K562 (cell line): ENCODE data around the gene CELSR2. TPM values are rescaled to one million over a fixed set of nuclear protein-coding genes. Genes with fewer than 3 reads are reported as not detected.

ENCODE experiments used
- ARNT ChIP-seq, 2 experiments: fragments of 450-650 bp; IDR thresholded peaks; 2 replicates each; pipeline ENCODE4 v1.6.1; 2016; ENCODE audit warnings: mild to moderate bottlenecking in 1 of 2
- BRD4 ChIP-seq: fragments of 200-600 bp; sonication (generic); IDR thresholded peaks from 2 replicates; pipeline ENCODE4 v1.6.1; 2017; ENCODE audit warnings: inconsistent platforms
- DNMT1 ChIP-seq: fragments of 450-650 bp; IDR thresholded peaks from 2 replicates; pipeline ENCODE4 v1.6.1; 2016; ENCODE audit warnings: antibody characterized with exemption, mild to moderate bottlenecking
- ILK ChIP-seq: fragments of 450-650 bp; IDR thresholded peaks from 2 replicates; pipeline ENCODE4 v1.6.1; 2016; ENCODE audit warnings: missing genetic modification characterization, low read depth, mild to moderate bottlenecking, missing compliant biosample characterization, moderate library complexity, borderline replicate concordance
- JUNB ChIP-seq: fragments of 450-650 bp; formaldehyde crosslinking; conservative IDR thresholded peaks from 2 replicates; pipeline ENCODE4 v1.4.0; 2020; ENCODE audit warnings: mild to moderate bottlenecking
- NFRKB ChIP-seq: fragments of 450-650 bp; IDR thresholded peaks from 2 replicates; pipeline ENCODE4 v1.6.1; 2016; ENCODE audit warnings: low read depth
- NR2C2 ChIP-seq, 2 experiments: fragments of 200-800 bp in 1 of 2; sonication (Bioruptor generic) in 1 of 2; sonication (generic) in 1 of 2; formaldehyde crosslinking in 1 of 2; IDR thresholded peaks; 2 replicates each; pipeline versions ENCODE4 v1.6.1 to v1.8.0; 2016 to 2022; ENCODE audit warnings: mild to moderate bottlenecking in 1 of 2, missing compliant biosample characterization in 1 of 2, missing genetic modification characterization in 1 of 2, missing genetic modification reagents in 1 of 2
- ZNF212 ChIP-seq: fragments of 450-650 bp; formaldehyde crosslinking; IDR thresholded peaks from 2 replicates; pipeline ENCODE4 v1.4.0; 2020; ENCODE audit warnings: mild to moderate bottlenecking
- polyA plus RNA-seq, 8 experiments: library from polyadenylated mRNA; depleted of rRNA in 4 of 8; stranded (reverse) in 5 of 8; unstranded in 3 of 8; fragments of >200 nt; fragmentation: Nextera tagmentation in 2 of 8; fragmentation: Illumina TruSeq in 1 of 8; extraction: Ambion mirVana in 2 of 8; extraction: Trizol in 1 of 8; gene quantifications; 2 replicates each; pipeline versions ENCODE4 v1.2.1 to v1.2.3, GENCODE V29; 2011 to 2014; ENCODE audit warnings: inconsistent platforms in 1 of 8, missing spikeins in 1 of 8
- total RNA-seq, 7 experiments: library from RNA; depleted of rRNA in 6 of 7; stranded (reverse); fragments of >200 nt in 6 of 7; fragmentation: Illumina TruSeq in 2 of 7; extraction: Trizol in 2 of 7; gene quantifications; 2 replicates each; pipeline versions ENCODE4 v1.2.1 to v1.2.3, GENCODE V29; 2011 to 2021; ENCODE audit warnings: low replicate concordance in 1 of 7
- TF ChIP-seq, protein P1 (sequence below): fragments of 450-650 bp; conservative IDR thresholded peaks from 2 replicates; pipeline ENCODE4 v1.6.1; 2016; ENCODE audit warnings: missing genetic modification characterization, low read depth, mild to moderate bottlenecking, missing compliant biosample characterization, moderate library complexity
- TF ChIP-seq, protein P2 (sequence below): fragments of 250-450 bp; sonication (Bioruptor Pico); IDR thresholded peaks from 2 replicates; pipeline ENCODE4 v1.5.0; 2021; ENCODE audit warnings: mild to moderate bottlenecking, moderate library complexity
- TF ChIP-seq, protein P3 (sequence below), 2 experiments: fragments of 200-800 bp in 1 of 2; sonication (Bioruptor generic) in 1 of 2; sonication (generic) in 1 of 2; formaldehyde crosslinking in 1 of 2; IDR thresholded peaks in 1 of 2; conservative IDR thresholded peaks in 1 of 2; 2 replicates each; pipeline versions ENCODE4 v1.5.0 to v1.6.1; 2016 to 2020; ENCODE audit warnings: missing compliant biosample characterization in 1 of 2, missing genetic modification characterization in 1 of 2, missing genetic modification reagents in 1 of 2
- TF ChIP-seq, protein P4 (sequence below): conservative IDR thresholded peaks from 2 replicates; pipeline ENCODE4 v1.6.1; 2011; ENCODE audit warnings: low read depth, mild to moderate bottlenecking, low read length; ENCODE audit not compliant: control insufficient read depth
- TF ChIP-seq, protein P5 (sequence below), 3 experiments: fragments of 200-800 bp in 1 of 3; sonication (Bioruptor generic) in 1 of 3; sonication (generic) in 1 of 3; formaldehyde crosslinking in 1 of 3; IDR thresholded peaks; 2 replicates each; pipeline versions ENCODE4 v1.6.1 to v1.8.0; 2016 to 2022; ENCODE audit warnings: mild to moderate bottlenecking in 2 of 3, missing compliant biosample characterization in 2 of 3, missing genetic modification characterization in 2 of 3, missing genetic modification reagents in 1 of 3
- TF ChIP-seq, protein P6 (sequence below): fragments of 250-450 bp; sonication (Bioruptor Pico); IDR thresholded peaks from 2 replicates; pipeline ENCODE4 v1.8.0; 2021; ENCODE audit warnings: mild to moderate bottlenecking, moderate library complexity

Gene CELSR2
- total and polyA plus RNA-seq, 9 of the 15 experiments (the other 6 are each of a cell fraction or from before 2014, with no cell fraction given): 0.31 to 21.9 (median 4.2) TPM

DNA sequence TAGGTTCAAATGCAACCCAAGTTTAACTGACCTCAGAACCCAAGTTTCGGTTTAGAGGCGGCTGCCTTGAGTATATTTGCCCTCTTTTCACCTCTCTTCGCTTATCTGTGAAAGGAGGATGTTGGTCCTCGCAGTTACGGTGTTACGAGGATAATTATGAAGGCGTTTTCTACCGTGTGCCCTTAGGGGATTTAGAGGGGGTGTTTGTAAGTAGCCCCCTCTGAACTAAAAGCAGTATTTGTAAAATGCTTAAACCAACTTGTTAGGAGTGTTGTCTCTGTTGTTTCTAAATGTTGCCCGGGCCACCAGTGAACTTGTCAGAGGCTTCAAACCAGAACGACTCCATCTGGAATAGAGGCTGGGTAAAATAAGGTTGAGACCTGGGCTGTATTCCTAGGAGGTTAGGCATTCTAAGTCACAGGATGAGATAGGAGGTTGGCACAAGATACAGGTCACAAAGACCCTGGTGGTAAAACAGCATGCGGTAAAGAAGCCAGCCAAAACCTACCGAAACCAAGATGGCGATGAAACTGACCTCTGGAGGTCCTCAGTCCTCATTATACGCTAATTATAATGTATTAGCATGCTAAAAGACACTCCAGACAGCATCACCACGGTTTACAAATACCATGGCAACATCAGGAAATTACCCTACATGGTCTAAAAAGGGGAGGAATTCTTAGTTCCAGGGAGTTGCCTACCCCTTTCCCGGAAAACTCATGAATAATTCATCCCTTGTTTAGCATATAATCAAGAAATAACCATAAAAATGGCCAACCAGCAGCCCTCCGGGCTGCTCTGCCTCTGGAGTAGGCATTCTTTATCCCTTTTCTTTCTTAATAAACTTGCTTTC lies 34.6 kb downstream of the CELSR2 start (continued):
- TF ChIP-seq NR2C2 (CRISPR knock-in tag; IDR thresholded peaks at IDR 0.05) (no peak), NR2C2 (tag; IDR thresholded peaks at IDR 0.05) (peak; percentile 64), ARNT (IDR thresholded peaks at IDR 0.05) (0 out of 4 replicates have a peak, but pooled peaks of 1 of the 2 experiments have one; percentile 12), NFRKB (0 out of 2 replicates have a peak, but pooled peaks have one; percentile 5), JUNB (CRISPR knock-in tag) (no peak), BRD4 (0 out of 2 replicates have a peak, but pooled peaks have one; percentile 22), DNMT1 (0 out of 2 replicates have a peak, but pooled peaks have one; percentile 16), ZNF212 (CRISPR knock-in tag) (no peak), ILK (tag) (peak; percentile 2; the same call in 1 of the 2 replicates)
- TF ChIP-seq, protein P1, sequence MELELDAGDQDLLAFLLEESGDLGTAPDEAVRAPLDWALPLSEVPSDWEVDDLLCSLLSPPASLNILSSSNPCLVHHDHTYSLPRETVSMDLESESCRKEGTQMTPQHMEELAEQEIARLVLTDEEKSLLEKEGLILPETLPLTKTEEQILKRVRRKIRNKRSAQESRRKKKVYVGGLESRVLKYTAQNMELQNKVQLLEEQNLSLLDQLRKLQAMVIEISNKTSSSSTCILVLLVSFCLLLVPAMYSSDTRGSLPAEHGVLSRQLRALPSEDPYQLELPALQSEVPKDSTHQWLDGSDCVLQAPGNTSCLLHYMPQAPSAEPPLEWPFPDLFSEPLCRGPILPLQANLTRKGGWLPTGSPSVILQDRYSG: peak; percentile 61
- TF ChIP-seq, protein P2, sequence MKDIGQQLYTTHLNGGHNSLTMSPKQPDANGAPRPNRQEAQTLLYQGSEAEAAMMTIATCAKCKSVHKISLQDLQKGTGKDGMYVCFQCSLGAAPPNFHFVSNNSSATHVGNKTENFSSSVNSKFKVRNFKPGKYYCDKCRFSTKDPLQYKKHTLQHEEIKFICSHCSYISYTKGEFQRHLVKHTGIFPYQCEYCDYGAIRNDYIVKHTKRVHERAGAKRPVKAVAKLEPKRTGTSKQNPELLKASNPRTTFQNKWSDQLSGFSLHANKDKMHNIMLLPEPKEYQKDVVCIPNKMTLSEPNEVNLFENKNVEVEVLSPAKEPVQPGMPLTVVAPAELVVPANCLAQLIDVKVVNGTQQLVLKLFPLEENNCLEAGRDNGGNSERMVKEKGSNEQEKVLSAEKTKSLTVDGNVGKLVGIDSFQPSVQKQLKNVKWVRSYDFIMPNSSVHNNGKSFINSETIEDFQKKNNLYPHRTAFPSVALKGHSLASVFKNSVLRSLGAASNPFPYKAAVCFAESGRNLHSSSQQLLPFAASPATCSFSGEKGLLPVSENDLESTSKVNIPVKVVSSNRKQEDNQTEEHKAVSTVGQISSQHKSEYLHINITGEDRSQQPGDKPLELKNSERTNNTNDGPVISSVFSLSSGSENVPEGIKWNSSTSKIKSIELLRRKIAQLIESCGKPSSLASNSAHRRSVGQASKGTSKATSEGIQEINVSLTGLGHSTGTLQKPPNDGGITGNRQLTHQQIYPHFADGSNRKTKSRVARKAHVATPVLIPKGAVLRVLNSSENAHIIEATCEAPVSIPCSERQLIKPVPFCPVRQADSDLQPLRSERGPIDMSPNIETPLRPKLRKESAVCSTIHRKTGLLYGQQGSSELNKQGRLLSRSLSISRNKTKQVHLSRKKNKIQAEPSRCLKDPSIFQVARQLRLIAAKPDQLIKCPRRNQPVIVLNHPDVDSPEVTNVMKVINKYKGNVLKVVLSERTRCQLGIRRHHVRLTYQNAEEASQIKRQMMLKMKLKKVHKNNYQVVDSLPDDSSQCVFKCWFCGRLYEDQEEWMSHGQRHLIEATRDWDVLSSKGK (CRISPR knock-in tag): no peak
- TF ChIP-seq, protein P3, sequence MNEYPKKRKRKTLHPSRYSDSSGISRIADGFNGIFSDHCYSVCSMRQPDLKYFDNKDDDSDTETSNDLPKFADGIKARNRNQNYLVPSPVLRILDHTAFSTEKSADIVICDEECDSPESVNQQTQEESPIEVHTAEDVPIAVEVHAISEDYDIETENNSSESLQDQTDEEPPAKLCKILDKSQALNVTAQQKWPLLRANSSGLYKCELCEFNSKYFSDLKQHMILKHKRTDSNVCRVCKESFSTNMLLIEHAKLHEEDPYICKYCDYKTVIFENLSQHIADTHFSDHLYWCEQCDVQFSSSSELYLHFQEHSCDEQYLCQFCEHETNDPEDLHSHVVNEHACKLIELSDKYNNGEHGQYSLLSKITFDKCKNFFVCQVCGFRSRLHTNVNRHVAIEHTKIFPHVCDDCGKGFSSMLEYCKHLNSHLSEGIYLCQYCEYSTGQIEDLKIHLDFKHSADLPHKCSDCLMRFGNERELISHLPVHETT (CRISPR knock-in tag; conservative IDR thresholded peaks at IDR 0.05 in 1 of 2, IDR thresholded peaks at IDR 0.05 in 1 of 2): 0 out of 4 replicates have a peak, but pooled peaks of 1 of the 2 experiments have one; percentile 1
- TF ChIP-seq, protein P4, sequence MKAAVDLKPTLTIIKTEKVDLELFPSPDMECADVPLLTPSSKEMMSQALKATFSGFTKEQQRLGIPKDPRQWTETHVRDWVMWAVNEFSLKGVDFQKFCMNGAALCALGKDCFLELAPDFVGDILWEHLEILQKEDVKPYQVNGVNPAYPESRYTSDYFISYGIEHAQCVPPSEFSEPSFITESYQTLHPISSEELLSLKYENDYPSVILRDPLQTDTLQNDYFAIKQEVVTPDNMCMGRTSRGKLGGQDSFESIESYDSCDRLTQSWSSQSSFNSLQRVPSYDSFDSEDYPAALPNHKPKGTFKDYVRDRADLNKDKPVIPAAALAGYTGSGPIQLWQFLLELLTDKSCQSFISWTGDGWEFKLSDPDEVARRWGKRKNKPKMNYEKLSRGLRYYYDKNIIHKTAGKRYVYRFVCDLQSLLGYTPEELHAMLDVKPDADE: no peak
- TF ChIP-seq, protein P5, sequence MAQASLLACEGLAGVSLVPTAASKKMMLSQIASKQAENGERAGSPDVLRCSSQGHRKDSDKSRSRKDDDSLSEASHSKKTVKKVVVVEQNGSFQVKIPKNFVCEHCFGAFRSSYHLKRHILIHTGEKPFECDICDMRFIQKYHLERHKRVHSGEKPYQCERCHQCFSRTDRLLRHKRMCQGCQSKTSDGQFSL (CRISPR knock-in tag; IDR thresholded peaks at IDR 0.05): no peak
- TF ChIP-seq, protein P5 (tag; IDR thresholded peaks at IDR 0.05): peak in 1 of 2 experiments; percentile 52; a peak in 1 of 4 replicates
- TF ChIP-seq, protein P6, sequence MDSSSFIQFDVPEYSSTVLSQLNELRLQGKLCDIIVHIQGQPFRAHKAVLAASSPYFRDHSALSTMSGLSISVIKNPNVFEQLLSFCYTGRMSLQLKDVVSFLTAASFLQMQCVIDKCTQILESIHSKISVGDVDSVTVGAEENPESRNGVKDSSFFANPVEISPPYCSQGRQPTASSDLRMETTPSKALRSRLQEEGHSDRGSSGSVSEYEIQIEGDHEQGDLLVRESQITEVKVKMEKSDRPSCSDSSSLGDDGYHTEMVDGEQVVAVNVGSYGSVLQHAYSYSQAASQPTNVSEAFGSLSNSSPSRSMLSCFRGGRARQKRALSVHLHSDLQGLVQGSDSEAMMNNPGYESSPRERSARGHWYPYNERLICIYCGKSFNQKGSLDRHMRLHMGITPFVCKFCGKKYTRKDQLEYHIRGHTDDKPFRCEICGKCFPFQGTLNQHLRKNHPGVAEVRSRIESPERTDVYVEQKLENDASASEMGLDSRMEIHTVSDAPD (CRISPR knock-in tag): no peak
